PC-3 (cell line): ENCODE measurements around the gene NPY. TPM values are rescaled to one million over a fixed set of nuclear protein-coding genes. Genes with fewer than 3 reads are reported as not detected.

ENCODE experiments used
- ATAC-seq: fragments of 200-7000 bp; cut with Tn5 transposase; 2 replicates; pipeline ENCODE4 v1.9.1; 2020; ENCODE audit warnings: mild to moderate bottlenecking, moderate library complexity
- Bru-seq: library from RNA; stranded (reverse); fragments of 400-500 nt; gene quantifications from one replicate; lab custom pipeline; 2021; lab: Mats Ljungman, UMichigan
- BruChase-seq, 2 experiments: library from RNA; stranded (reverse); fragments of 400-500 nt; gene quantifications; one replicate each; lab custom pipeline; 2021; lab: Mats Ljungman, UMichigan
- BruUV-seq: library from RNA; stranded (reverse); fragments of 400-500 nt; replicated peaks from 2 replicates; lab custom pipeline; 2021; lab: Mats Ljungman, UMichigan
- CTCF ChIA-PET: fragments of 300-600 bp; sonication (Branson Sonifier 250); formaldehyde crosslinking; loops from one replicate; lab custom pipeline; 2022; ENCODE audit warnings: antibody characterized with exemption; lab: Charles Lee
- POLR2A ChIA-PET: fragments of 300-600 bp; sonication (Branson Sonifier 250); formaldehyde crosslinking; loops from one replicate; lab custom pipeline; 2022; ENCODE audit warnings: antibody characterized with exemption; ENCODE audit not compliant: unreplicated experiment; lab: Charles Lee
- DNase-seq: peaks from one replicate; pipeline ENCODE4 v3.0.0-alpha.2; 2015
- H2AFZ ChIP-seq: fragments of 300-600 bp; sonication (generic); 2 replicates; pipeline ENCODE4 v1.6.0; 2016; ENCODE audit warnings: antibody characterized with exemption, low read length
- H3F3A ChIP-seq: fragments of 300-600 bp; sonication (generic); one replicate; pipeline ENCODE4 v1.6.0; 2017; ENCODE audit warnings: antibody characterized with exemption, low read length, control low read depth, mild to moderate bottlenecking; ENCODE audit not compliant: unreplicated experiment
- H3K27ac ChIP-seq: fragments of 300-600 bp; sonication (generic); 2 replicates; pipeline ENCODE4 v1.5.1; 2016; ENCODE audit warnings: mild to moderate bottlenecking, low read length
- H3K27me3 ChIP-seq: fragments of 300-600 bp; sonication (generic); 2 replicates; pipeline ENCODE4 v1.6.1; 2016; ENCODE audit warnings: low read length, mixed read lengths
- H3K36me3 ChIP-seq: fragments of 300-600 bp; sonication (generic); 2 replicates; pipeline ENCODE4 v1.6.1; 2016; ENCODE audit warnings: low read depth, mixed run types, low read length, mixed read lengths
- H3K4me1 ChIP-seq: fragments of 300-600 bp; sonication (generic); 2 replicates; pipeline ENCODE4 v1.5.1; 2016; ENCODE audit warnings: low read length; ENCODE audit not compliant: insufficient read depth
- H3K4me2 ChIP-seq: fragments of 300-600 bp; sonication (generic); 2 replicates; pipeline ENCODE4 v1.6.0; 2016; ENCODE audit warnings: low read length
- H3K4me3 ChIP-seq: fragments of 300-600 bp; sonication (generic); 2 replicates; pipeline ENCODE4 v1.5.1; 2016; ENCODE audit warnings: mild to moderate bottlenecking, low read length, mixed read lengths
- H3K79me2 ChIP-seq: fragments of 300-600 bp; sonication (generic); 2 replicates; pipeline ENCODE4 v1.6.1; 2017; ENCODE audit warnings: low read length, mixed read lengths
- H3K9ac ChIP-seq: fragments of 300-600 bp; sonication (generic); 2 replicates; pipeline ENCODE4 v1.6.0; 2016; ENCODE audit warnings: mild to moderate bottlenecking, low read length
- H3K9me2 ChIP-seq: fragments of 300-600 bp; sonication (generic); replicated peaks from 2 replicates; pipeline ENCODE4 v1.6.1; 2016; ENCODE audit warnings: mixed run types, low read length, mixed read lengths
- H3K9me3 ChIP-seq: fragments of 300-600 bp; sonication (generic); 2 replicates; pipeline ENCODE4 v1.6.1; 2016; ENCODE audit warnings: low read length, mixed read lengths
- H4K20me1 ChIP-seq: fragments of 300-600 bp; sonication (generic); 2 replicates; pipeline ENCODE4 v1.6.1; 2016; ENCODE audit warnings: low read length, mixed read lengths
- EZH2 ChIP-seq: fragments of 300-600 bp; sonication (generic); IDR thresholded peaks from one replicate; pipeline ENCODE4 v1.6.1; 2017; ENCODE audit warnings: antibody characterized with exemption, mild to moderate bottlenecking, low read length; ENCODE audit not compliant: unreplicated experiment
- EZH2phosphoT487 ChIP-seq: fragments of 300-600 bp; sonication (generic); IDR thresholded peaks from 2 replicates; pipeline ENCODE4 v1.6.1; 2018; ENCODE audit warnings: mild to moderate bottlenecking, antibody characterized with exemption, low read length, borderline replicate concordance
- intact Hi-C: fragments of 100-400 bp; cut with micrococcal nuclease; formaldehyde crosslinking; loops from 2 replicates; pipeline ENCODE4 v1.9.0; 2023
- long read RNA-seq: library from polyadenylated mRNA; unstranded; transcript quantifications from one replicate; pipeline ENCODE4 v2.0.0, GENCODE V29; 2021; ENCODE audit not compliant: unreplicated experiment
- total RNA-seq: library from RNA; depleted of rRNA; stranded (reverse); fragments of >200 nt; gene quantifications from 2 replicates; pipeline ENCODE4 v1.2.3, GENCODE V29; 2014; rRNA removed
- TF ChIP-seq, protein P1 (sequence below): fragments of 300-600 bp; sonication (generic); conservative IDR thresholded peaks from 2 replicates; pipeline ENCODE4 v1.5.1; 2017; ENCODE audit warnings: antibody characterized with exemption, low read depth, mild to moderate bottlenecking, low read length

The NPY gene
- not detected in 2 replicates for total RNA-seq
- not detected for Bru-seq, nascent RNA
- BruChase-seq, experiment 1, labeled RNA remaining after a 6-hour chase, result not detected
- not detected for BruChase-seq, experiment 2, labeled RNA remaining after a 2-hour chase
- long read RNA-seq, result 0 reads

DNA sequence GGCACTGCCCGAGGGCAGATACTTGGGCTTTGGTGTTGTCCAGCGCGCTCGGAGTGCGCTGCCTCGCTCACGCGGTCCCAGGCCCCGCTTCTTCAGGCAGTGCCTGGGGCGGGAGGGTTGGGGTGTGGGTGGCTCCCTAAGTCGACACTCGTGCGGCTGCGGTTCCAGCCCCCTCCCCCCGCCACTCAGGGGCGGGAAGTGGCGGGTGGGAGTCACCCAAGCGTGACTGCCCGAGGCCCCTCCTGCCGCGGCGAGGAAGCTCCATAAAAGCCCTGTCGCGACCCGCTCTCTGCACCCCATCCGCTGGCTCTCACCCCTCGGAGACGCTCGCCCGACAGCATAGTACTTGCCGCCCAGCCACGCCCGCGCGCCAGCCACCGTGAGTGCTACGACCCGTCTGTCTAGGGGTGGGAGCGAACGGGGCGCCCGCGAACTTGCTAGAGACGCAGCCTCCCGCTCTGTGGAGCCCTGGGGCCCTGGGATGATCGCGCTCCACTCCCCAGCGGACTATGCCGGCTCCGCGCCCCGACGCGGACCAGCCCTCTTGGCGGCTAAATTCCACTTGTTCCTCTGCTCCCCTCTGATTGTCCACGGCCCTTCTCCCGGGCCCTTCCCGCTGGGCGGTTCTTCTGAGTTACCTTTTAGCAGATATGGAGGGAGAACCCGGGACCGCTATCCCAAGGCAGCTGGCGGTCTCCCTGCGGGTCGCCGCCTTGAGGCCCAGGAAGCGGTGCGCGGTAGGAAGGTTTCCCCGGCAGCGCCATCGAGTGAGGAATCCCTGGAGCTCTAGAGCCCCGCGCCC, at the start of gene NPY:
TSS of gene NPY (plus strand) at position 294 of the 802 bp plus-strand sequence. CDS start 1,051 bp downstream, outside the sequence.
- POLR2A ChIA-PET, result no interaction called here
- H3K9me2 ChIP-seq, result no peaks in the 10 kb centered on the region
- H3K9ac ChIP-seq, result no peak within 1 kb of the TSS
- H3K9me3 ChIP-seq, result no peaks in the 10 kb centered on the region
- no peak within 1 kb of the TSS for H3K27ac ChIP-seq
- intact Hi-C loops, result no loop called here
- H3K79me2 ChIP-seq, result no peaks in the 10 kb centered on the region
- ATAC-seq (no peak), DNase-seq (no peak)
- no peak within 1 kb of the TSS for H2AFZ ChIP-seq
- no peak within 1 kb of the TSS for H3K4me3 ChIP-seq
- H3K27me3 ChIP-seq, result peaks cover 76% of the 10 kb centered on the region
- H3K4me1 ChIP-seq, result no peaks in the 10 kb centered on the region
- H3K36me3 ChIP-seq, result no peaks in the 10 kb centered on the region
- H3F3A ChIP-seq, result no peaks in the 10 kb centered on the region
- TF ChIP-seq, protein P1, sequence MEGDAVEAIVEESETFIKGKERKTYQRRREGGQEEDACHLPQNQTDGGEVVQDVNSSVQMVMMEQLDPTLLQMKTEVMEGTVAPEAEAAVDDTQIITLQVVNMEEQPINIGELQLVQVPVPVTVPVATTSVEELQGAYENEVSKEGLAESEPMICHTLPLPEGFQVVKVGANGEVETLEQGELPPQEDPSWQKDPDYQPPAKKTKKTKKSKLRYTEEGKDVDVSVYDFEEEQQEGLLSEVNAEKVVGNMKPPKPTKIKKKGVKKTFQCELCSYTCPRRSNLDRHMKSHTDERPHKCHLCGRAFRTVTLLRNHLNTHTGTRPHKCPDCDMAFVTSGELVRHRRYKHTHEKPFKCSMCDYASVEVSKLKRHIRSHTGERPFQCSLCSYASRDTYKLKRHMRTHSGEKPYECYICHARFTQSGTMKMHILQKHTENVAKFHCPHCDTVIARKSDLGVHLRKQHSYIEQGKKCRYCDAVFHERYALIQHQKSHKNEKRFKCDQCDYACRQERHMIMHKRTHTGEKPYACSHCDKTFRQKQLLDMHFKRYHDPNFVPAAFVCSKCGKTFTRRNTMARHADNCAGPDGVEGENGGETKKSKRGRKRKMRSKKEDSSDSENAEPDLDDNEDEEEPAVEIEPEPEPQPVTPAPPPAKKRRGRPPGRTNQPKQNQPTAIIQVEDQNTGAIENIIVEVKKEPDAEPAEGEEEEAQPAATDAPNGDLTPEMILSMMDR, result no peak
- TF ChIP-seq EZH2 (no peak), EZH2phosphoT487 (no peak)
- no peak within 1 kb of the TSS for H3K4me2 ChIP-seq
- CTCF ChIA-PET, result no interaction called here
- no TSS peak for BruUV-seq
- no peaks in the 10 kb centered on the region for H4K20me1 ChIP-seq

DNA sequence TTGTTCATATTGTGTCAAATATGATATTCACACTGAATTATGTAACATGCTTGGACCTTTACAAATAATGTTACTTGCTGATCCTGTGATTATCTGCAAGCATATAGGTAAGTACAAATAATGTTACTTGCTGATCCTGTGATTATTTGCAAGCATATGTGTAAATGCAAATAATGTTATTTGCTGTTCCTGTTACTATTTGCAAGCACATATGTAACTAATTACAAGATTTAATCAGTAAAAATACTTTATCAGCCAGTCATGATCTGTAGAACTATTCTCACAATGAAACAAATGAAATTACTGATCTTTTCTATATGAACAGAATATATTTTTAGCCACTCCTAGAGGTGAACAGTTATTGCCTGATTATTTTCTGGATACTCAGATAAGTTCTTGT, 44.7 kb upstream of the NPY start:
- Histone ChIP-seq H3K9me2 (no peaks in the 10 kb centered on the region), H3K36me3 (no peaks in the 10 kb centered on the region), H3F3A (no peaks in the 10 kb centered on the region), H3K27me3 (peaks cover 24% of the 10 kb centered on the region), H4K20me1 (no peaks in the 10 kb centered on the region), H3K4me3 (no peak overlapping the region), H3K79me2 (no peaks in the 10 kb centered on the region), H2AFZ (no peak overlapping the region), H3K9ac (no peak overlapping the region), H3K27ac (no peak overlapping the region), H3K4me1 (no peaks in the 10 kb centered on the region), H3K9me3 (no peaks in the 10 kb centered on the region), H3K4me2 (no peak overlapping the region)
- no peak for ATAC-seq
- DNase-seq, result no peak
- ChIA-PET POLR2A (no interaction called here), CTCF (no interaction called here)
- TF ChIP-seq EZH2phosphoT487 (no peak), EZH2 (no peak)
- TF ChIP-seq, protein P1, result no peak
- intact Hi-C loops, result no loop called here
- no TSS peak for BruUV-seq

DNA sequence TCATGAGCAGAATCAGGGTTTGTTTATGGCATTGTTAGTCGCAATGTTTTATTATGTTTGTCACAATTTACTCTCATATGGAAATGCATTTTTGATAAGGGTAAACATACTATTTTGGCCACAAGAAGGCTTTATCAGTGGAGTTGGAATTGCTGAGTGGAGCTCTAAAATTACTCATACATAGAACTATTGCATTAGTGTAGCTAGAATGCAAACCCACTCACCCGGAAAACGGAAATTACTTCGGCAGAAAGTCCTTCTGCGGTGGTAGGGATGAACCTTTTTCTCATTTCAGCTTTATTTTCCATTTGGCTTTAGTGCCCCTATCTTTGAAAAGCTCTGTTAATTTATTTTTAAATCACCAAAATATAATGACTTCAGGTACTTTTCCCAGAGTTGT, 42.8 kb upstream of the NPY start:
- Histone ChIP-seq H3K9me2 (no peaks in the 10 kb centered on the region), H3K9me3 (no peaks in the 10 kb centered on the region), H3K27ac (no peak overlapping the region), H3K4me1 (no peaks in the 10 kb centered on the region), H4K20me1 (no peaks in the 10 kb centered on the region), H2AFZ (no peak overlapping the region), H3K79me2 (no peaks in the 10 kb centered on the region), H3K4me3 (no peak overlapping the region), H3K36me3 (no peaks in the 10 kb centered on the region), H3K27me3 (peaks cover 24% of the 10 kb centered on the region), H3K4me2 (no peak overlapping the region), H3K9ac (no peak overlapping the region), H3F3A (no peaks in the 10 kb centered on the region)
- DNase-seq (peak; percentile 3), ATAC-seq (no peak)
- no peak for TF ChIP-seq EZH2
- TF ChIP-seq, protein P1, result no peak
- no peak for TF ChIP-seq EZH2phosphoT487
- ChIA-PET POLR2A (no interaction called here), CTCF (no interaction called here)
- BruUV-seq, result no TSS peak
- intact Hi-C loops, result no loop called here
